HG03139 (cell line): ENCODE measurements around the gene ZBTB16.

Experiments
- ATAC-seq: cut with Tn5 transposase; IDR thresholded peaks from one replicate; pipeline ENCODE4 v1.9.1; 2021; ENCODE audit not compliant: unreplicated experiment

ZBTB16 gene

DNA sequence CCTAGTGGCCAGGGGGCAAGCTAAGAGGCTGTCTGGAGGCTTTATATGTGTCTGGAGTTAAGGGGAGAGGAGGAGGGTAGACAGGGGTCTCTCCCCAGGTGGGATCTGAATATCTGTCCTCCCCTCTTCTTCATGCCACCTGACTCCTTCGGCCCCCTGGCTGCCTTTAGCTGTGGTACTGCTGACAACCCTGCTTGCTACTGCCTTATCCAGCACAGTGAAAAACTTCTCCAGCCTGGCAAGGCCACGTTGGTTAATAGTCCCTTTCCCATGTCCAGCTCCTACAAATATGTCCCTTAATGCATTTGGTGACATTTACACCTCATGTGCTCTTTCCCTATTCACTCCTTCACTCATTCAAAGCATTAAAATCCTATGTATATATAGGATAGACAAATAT, 194.3 kb downstream of the ZBTB16 start:
- no peak for ATAC-seq

DNA sequence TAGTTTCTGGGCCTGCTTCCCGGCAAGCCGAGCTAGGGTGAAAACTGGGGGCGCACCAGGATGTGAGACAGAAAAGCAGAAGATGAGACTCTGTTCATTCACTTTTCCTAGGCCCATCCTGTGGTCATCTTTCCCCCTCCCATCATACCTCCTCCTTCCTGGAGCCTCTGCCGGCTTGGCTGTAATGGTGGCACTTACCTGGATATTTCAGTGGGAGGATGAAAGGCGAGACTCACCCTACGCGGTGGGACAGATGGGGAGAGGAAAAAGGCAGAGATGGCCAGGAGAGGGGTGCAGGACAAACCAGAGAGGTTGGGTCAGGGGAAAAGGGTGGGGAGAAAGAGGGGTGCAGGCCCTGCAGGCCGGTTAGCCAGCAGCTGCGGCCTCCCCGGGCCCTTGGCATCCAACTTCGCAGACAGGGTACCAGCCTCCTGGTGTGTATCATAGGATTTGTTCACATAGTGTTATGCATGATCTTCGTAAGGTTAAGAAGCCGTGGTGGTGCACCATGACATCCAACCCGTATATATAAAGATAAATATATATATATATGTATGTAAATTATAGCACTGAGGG, 195.1 kb downstream of the ZBTB16 start:
- ATAC-seq: no peak

DNA sequence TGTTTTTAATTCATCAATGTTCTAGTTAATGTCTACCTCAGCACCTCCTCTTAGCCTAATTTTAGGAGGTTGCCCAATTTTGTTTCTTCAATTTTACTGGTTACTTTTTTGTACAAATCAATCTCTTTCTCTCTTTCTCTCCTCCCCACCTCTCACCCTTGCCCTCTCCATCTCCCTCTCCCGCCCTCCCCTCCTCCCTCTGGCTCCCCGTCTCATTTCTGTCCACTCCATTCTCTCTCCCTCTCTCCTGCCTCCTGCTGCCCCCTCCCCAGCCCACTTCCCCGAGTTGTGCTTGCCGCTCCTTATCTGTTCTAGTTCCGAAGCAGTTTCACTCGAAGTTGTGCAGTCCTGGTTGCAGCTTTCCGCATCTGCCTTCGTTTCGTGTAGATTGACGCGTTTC, 195.8 kb downstream of the ZBTB16 start:
- no peak for ATAC-seq

DNA sequence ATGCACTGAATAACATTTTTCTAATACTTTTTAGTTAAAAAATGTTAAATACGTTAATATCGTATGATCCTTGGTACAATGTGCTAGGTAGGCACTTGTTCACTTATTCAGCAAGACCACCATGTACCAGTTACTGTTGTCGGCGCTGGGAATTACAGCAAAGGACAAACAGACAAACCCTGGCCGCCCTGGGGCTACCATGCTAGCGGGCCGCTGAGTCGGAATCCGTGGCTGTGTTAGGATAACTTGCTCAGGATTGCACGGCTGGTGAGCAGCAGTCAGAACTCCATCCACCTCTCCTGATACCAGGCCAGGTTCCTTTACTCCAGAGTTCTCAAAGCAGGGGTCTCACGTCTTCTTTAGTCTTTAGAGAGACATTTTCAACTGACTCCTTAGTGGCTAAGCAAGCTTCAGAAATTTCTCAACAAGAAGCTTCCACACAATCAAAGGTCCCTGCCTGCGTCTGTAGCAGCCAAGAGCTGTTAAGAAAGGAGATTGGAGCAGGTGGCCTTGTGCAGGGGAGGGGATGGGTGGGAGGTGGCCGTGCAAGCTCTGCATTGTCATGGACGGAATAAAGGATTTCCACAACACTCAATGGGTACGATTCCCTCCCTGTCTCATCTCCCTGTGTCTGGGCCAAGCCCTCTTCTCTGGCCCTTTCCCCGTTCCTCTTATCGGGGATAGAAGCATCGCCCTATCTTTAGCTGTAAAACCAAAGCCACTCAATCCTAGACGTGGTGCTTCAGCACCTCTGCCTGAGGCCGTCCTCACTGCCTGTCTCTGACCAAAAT, 196.9 kb downstream of the ZBTB16 start:
- ATAC-seq: no peak

DNA sequence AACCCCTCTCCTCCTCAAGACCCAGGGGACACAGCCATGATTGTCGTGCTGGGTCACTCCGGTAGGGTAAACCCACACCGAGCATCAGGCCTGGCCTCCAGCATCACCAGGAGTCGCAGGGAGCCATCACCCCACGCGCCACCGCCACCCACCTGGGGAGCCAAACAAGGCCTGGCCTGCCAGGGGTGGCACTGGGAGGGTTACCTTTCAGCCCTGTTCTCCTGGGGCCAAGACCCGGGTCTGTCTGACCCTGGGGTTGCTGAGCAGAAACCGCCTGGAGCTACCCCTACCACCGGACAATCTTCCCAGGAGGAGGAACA, 197.4 kb downstream of the ZBTB16 start:
- no peak for ATAC-seq

DNA sequence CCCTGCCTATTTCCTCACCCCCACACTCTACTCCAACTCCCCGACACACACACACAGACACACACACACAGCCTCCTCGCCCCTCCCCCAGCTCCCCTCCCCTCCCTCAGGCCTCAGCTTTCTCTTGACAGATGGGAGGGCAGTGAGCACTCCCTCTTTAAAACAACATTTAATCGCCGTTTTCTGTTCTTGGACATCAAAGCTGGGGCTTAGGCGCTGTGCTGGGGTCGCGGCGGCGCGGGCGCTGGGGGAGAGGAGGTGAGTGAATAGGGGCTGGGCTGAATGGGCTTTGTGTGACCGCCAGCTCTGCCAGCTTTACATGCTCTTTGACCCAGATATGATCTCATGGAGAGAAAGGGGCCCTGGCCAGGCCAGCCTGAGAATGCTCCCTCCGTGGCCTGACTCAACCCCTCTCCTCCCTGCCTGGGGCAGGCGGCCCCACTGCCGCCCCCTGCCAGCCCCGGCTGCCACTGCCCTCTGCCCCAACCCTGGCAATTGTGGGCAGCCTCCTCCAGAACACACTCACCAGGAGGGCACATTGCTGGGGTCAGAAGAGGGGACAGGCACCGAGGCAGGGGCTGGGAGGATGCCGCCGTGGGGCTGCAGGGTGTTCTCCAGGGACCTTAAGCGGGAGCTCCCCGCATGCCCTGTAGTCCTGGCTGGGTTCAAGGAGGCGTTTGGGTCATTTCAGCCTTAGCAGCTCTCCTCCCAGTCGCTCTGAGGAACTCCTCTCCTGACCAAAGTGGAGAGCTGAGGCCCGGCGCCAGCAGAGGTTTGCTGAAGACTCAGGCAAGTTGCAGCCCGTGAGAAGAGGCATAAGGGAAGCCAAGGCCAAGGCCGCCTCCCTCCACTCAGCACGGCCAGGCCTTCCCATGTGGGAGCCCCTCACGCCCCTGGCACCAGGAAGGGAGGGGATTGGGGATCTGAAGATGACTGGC, 198.4 kb downstream of the ZBTB16 start:
- no peak for ATAC-seq

DNA sequence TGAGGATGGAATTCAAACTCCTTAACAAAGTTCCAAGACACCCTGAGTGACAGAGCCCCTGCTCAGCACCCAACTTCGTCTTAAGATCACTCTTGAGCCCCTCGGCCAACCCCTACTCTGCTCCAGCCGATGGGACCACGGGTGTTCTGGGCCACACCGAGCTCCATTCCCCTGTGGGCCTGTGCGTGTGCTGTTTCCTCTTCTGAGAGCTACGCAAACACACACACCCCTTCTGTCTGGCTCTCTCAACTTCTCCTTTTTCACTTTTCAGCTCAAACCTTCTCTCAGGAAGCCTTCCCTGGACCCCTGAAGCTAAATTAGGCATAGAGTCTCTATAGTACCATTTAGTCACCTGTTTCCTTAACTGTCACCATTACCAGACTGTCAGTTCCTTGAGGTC, 199.2 kb downstream of the ZBTB16 start:
- ATAC-seq: no peak

DNA sequence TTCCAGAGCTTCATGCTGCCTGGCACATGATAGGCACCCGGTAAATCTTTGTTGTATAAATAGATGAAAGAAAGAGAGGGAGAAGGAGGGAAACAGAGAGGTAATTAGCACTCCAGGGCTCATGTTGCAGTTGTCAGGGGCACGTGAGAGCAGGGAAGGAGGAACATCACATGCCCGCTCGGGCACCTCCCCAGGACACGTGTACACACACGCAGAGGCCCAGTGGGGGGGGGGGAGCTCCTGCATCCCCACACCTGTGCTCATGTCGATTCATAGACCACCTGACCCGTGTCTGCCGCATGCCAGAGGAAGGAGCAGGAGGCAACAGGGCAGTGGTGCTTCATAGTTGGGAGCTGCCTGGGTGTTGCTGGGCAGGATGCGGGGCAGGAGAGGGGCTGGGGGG, 199.6 kb downstream of the ZBTB16 start:
- ATAC-seq: no peak

DNA sequence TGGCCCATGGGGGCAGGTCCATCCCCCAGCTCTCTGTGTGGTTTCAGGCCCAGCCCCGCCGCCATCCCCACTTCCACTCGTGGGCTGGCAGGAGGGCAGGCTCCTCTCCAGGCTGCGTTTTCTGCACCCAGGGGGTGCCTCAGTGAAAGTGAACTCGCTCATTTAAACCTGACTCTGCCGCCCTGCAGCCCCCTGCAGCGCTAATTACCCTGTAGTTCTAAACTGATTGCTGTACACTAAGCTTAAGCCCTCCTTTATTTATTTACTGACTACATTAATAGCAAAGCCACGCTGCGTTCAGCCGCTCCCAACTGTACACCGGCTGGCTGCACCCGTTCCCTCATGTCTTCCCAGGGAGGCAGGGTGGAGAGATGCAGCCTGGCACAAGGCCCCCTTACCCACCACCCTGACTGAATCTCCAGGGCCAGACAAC, 200.1 kb downstream of the ZBTB16 start:
- ATAC-seq: no peak

DNA sequence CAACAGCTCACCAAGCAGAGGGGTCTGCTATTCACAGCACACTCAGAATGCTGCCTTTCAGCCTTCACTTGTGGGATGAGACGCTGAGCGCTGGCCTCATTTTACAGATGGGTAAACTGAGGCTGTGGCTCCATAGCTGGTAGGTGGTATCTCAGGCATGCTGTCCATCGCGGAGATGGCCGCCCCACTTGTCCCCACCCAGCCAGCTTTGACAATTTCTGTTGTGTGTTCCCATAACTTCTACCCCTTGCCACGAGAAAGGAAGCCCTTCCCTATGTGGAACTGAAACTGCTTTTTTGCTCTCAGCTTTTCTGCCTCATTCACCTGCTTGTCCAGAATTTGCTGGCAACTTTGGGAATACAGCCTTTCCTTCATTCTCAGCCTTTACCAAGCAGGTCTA, 200.6 kb downstream of the ZBTB16 start:
- no peak for ATAC-seq

DNA sequence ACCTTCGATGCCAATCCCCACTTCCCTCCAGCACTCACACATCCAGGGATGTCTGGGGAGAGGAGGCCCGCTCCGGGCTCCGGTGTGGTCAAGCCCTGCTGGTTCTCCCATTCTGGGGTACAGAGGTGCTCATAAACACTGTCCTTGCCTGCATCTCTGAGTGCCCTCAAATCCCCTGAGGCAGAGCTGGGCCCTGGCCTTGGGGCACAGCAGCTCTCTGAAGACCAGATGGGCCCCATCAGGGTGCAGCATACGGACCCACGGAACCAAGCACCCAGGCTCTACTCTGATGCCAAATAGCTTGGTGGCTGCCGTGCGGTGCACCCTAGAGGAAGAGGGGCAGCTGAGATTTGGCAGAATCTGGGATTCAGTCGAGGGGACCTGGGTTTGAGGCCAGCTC, 201.0 kb downstream of the ZBTB16 start:
- ATAC-seq: no peak

DNA sequence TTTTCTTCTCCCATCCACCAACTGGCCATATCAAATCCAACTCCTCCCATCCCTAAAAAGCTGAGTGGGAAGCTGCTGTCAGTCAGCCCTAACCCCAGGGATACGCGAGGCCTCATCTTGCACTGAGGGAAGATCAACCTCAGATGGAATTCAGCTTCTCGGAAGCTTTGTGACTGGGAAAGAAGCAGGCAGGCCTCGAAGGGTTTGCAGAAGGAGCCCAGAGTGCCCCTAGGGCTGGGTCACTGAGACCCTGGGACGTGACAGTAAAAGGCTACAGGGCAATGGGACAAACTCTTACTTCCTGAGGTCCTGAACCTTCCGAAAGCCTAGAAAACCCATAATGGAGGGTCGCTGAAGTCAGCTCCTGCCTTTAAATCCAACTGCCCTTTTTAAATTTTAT, 202.3 kb downstream of the ZBTB16 start:
- no peak for ATAC-seq

DNA sequence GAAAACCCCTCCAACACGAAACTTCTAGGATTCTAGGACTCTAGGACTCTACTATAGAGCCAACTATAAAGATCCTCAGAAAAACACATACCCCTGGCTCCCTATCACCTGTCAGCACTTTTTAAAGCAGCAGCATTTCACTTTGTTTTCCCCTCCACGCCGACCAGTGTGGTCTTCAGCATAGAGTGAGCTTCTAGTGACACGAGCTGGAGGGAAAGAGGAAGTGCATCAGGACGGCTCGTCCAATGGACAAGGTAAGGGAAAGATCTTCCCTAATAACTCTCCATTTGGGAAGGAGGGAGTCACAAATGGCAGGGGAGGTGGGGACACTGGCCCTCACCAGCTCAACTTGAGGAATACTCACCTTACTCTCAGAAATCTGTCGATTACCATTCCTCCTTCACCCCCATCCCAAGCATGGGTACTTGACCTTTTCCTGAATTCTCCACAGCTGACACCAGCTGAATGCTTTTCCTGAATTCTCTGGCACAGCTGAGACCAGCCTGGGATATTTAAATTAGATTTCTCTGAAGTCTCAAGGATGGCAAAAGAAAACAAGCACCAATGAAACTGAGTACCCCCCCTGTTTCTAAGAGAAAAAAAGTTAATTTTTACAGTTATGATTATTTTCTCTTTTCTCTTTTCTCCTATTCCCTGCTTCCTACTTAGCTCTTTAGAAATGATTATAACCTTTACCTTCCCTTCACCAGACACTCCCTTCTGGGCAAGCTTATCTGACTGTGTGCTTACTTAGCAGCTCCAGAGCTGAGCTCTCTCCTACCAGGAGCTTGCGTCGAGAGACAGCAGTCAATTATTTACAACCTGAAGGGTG, 203.4 kb downstream of the ZBTB16 start:
- no peak for ATAC-seq

DNA sequence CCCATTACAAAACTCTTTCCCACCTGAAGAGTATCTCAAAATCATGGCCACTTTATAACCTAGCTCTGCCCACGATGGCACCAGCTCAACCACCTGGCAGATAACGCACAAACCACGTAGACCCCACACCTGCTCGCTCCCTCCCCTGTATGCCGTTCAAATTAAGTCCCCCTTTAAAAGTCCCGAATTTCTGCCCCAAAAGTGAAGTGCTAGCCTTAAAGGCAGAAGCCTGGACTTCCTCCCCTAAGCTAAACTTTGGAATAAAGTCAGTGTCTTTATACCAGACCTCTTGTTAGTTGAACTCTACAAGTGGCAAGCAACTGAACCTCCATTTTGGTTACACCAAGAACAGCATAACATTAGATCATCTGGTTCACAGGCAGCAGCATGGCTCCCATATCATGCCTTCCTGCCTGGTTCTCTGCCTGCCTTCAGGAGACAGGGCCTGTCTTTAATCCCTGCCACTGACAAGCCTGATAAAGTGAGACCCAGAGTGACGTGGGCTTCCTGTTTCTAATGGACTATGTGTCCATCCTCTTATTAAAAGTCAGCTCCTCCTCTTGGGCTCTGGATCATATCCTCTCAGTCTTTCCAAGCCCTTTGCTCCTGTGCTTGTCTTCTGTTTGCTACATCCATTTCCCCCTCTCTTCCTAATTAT, 204.1 kb downstream of the ZBTB16 start:
- ATAC-seq: no peak

DNA sequence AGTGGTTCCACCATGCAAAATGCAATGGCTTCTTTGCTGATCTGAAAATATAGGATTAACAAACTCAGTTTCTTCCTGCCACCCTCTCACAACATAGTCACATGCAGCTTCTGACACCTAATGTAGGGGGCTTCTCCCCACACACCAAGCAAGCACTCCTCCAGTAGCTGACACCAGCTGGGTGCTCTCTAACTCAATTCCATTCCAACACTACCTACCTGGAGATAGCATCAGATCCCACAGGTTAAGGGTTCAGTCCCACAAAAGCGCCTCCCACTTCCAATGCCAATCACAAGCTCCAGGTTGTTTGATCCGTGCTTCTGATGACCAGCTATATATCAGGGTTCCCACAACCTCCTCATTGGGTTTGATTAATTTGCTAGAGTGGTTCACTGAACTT, 204.9 kb downstream of the ZBTB16 start:
- no peak for ATAC-seq

DNA sequence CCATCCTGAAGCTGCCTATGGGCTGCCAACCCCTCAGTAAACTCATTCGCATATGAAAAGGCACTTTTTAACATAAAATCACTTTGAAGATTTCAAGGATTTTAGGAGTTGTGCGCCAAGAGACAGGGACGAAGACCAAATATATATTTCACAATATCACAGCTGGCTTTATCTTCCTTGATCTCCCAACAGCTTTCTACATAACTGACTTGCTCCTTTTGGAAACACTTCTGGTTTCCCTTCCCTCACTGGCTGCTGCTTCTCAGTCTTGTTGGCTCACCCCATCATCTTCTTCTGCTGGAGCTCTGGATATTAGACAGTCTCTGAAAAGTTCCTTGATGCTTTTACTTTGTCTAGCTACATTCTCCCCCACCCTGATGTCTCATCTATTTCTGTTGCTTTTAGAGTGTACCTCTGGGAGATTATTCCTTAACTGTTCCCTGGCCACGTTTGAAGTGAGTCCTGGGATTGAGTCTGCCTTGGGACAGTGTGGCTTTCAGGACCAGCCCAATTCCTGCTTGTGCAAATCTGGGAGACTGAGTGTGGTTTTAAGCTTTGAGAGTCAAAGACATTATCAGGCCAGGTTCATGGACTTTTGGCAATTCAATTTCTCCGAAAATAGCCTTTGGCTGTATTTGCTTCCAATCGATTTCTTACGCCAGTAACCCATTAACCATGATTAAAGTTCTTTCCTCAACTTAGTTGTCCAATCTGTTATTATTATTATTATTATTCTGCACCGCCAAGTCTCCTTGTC, 205.8 kb downstream of the ZBTB16 start:
- ATAC-seq: no peak

DNA sequence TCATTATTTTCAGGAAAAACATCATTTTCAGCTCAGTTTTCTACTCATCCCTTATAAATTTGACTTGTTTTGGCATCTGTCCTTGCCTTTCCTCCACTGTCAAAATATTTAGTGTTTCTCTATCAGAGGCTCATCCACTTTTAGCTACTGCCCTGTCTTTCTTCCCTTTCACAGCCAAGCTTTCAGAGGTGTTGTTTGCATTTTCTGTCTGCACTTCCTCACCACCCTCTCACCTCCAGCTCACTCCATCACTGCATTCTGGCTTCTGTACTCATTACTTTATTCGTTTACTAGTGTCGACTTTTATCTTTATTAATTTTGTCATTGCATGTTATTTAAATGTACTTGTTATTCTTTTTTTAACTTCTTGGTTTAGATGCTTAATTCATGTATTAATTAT, 210.0 kb downstream of the ZBTB16 start:
- ATAC-seq: no peak

DNA sequence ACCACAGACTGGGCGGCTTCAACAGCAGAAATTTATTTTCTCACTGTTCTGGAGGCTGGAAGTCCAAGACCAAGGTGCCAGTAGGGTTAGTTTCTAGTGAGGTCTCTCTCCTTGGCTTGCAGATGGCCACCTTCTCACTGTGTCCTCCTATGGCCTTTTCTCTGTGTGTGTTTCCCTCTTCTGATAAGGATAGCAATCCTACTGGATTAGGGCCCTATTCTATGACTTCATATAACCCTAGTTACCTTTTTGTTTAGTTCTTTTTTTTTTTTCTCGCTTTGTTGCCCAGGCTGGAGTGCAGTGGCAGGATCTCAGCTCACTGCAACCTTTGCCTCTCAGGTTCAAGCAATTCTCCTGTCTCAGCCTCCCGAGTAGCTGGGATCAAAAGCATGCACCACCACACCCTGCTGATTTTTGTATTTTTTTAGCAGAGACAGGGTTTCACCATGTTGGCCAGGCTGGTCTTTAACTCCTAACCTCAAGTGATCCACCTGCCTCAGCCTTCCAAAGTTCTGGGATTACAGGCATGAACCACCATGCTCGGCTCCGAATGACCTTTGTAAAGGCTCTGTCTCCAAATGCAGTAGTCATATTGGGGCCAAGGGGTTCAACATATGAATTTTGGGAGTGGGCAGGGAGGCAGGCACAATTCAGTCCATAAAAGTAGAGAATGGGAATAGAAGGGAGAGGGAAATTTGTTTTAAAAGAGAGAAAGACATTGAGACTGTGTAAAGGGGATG, 211.2 kb downstream of the ZBTB16 start:
- no peak for ATAC-seq

DNA sequence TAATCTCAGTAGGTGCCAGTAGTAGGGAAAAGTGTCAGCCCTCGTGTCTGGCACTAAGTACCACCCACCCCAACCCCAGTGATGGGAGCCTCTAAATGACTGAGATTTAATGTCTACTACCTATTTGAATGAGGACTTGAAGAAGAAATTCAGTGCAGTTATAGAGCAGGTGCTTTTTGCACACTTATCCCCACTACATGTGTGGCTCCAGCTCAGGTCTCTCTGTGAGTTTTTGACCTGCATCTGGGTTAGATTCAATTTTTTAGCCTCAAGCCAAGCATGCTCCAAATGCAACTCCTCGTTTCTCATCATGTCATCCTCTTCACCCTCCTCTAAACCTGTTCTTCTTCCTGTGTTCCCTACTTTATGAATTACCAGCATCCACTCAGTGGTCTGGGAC, 211.8 kb downstream of the ZBTB16 start:
- no peak for ATAC-seq
